ENCODE measurements around the gene MCOLN1.
A peak's percentile ranks its signal among the peaks of the same experiment; 100 is the strongest.

MCOLN1 gene

GRCh38 chr19:7516333-7516732 is 6.1 kb upstream of the MCOLN1 start:
- H3K4me3 ChIP-seq (ENCODE audit: low read depth, low read length) = peak overlapping the region; percentile 78
- no peak for TF ChIP-seq CTCF (IDR thresholded peaks at IDR 0.05; ENCODE audit: low read depth, low read length)
- in situ Hi-C loops (cut with HindIII; ENCODE audit: low sequenced_read_pairs) = no loop called here
- no peak for DNase-seq (ENCODE audit: low read depth, low spot score)

GRCh38 chr19:7516878-7517277 is 5.5 kb upstream of the MCOLN1 start:
- no peak for DNase-seq (ENCODE audit: low read depth, low spot score)
- in situ Hi-C loops (cut with HindIII; ENCODE audit: low sequenced_read_pairs) = no loop called here
- H3K4me3 ChIP-seq (ENCODE audit: low read depth, low read length) = peak overlapping the region; percentile 78
- TF ChIP-seq CTCF (IDR thresholded peaks at IDR 0.05; ENCODE audit: low read depth, low read length) = no peak

- in situ Hi-C loops (cut with HindIII; ENCODE audit: low sequenced_read_pairs) = no loop called here
- no peak for DNase-seq (ENCODE audit: low read depth, low spot score)
- TF ChIP-seq CTCF (IDR thresholded peaks at IDR 0.05; ENCODE audit: low read depth, low read length) = no peak
- no peak overlapping the region for H3K4me3 ChIP-seq (ENCODE audit: low read depth, low read length)
These were observed 2.9 kb upstream of the MCOLN1 start for GRCh38 chr19:7519361-7520130.

- TF ChIP-seq CTCF (IDR thresholded peaks at IDR 0.05; ENCODE audit: low read depth, low read length) = no peak
- in situ Hi-C loops (cut with HindIII; ENCODE audit: low sequenced_read_pairs) = no loop called here
- no peak overlapping the region for H3K4me3 ChIP-seq (ENCODE audit: low read depth, low read length)
- no peak for DNase-seq (ENCODE audit: low read depth, low spot score)
These were observed 2.0 kb upstream of the MCOLN1 start for GRCh38 chr19:7520131-7521051.

GRCh38 chr19:7521551-7522071 is 813 bp upstream of the MCOLN1 start:
- TF ChIP-seq CTCF (IDR thresholded peaks at IDR 0.05; ENCODE audit: low read depth, low read length) = no peak
- in situ Hi-C loops (cut with HindIII; ENCODE audit: low sequenced_read_pairs) = no loop called here
- no peak for DNase-seq (ENCODE audit: low read depth, low spot score)
- peak overlapping the region; percentile 79 for H3K4me3 ChIP-seq (ENCODE audit: low read depth, low read length)

GRCh38 chr19:7522923-7523667 is 671 bp downstream of the MCOLN1 start:
- H3K4me3 ChIP-seq (ENCODE audit: low read depth, low read length) = peak overlapping the region; percentile 79
- TF ChIP-seq CTCF (IDR thresholded peaks at IDR 0.05; ENCODE audit: low read depth, low read length) = no peak
- in situ Hi-C loops (cut with HindIII; ENCODE audit: low sequenced_read_pairs) = no loop called here
- DNase-seq (ENCODE audit: low read depth, low spot score) = no peak

All from astrocyte of the spinal cord (primary cell).